GM21825 (cell line): ENCODE results near the gene FOXD4.
"Not testable (repeated sequence)": the region's sequence is repeated elsewhere in the genome, so short reads cannot be mapped to it uniquely, and the experiment has no call there.

ENCODE experiments used
- ATAC-seq: cut with Tn5 transposase; IDR thresholded peaks from one replicate; pipeline ENCODE4 v1.9.1; 2021; ENCODE audit warnings: mild to moderate bottlenecking, moderate library complexity; ENCODE audit not compliant: unreplicated experiment

FOXD4 gene

GRCh38 chr9:117995-118467 lies at the start of gene FOXD4:
Gene FOXD4 (minus strand): TSS chr9:118417. CDS start chr9:118119, 298 bp downstream.
- not testable (repeated sequence) for ATAC-seq

GRCh38 chr9:159871-160270 lies 41.7 kb upstream of the FOXD4 start:
- not testable (repeated sequence) for ATAC-seq

GRCh38 chr9:151173-151572 lies 33.0 kb upstream of the FOXD4 start:
- ATAC-seq, result not testable (repeated sequence)

- ATAC-seq, result not testable (repeated sequence)
Measured at GRCh38 chr9:139880-140279, 21.7 kb upstream of the FOXD4 start.

GRCh38 chr9:117144-117994 lies 848 bp downstream of the FOXD4 start:
- ATAC-seq, result not testable (repeated sequence)

- ATAC-seq, result not testable (repeated sequence)
Measured at GRCh38 chr9:116239-117077, 1.8 kb downstream of the FOXD4 start.

GRCh38 chr9:115118-115451 lies 3.1 kb downstream of the FOXD4 start:
- not testable (repeated sequence) for ATAC-seq

GRCh38 chr9:114267-115117 lies 3.7 kb downstream of the FOXD4 start:
- not testable (repeated sequence) for ATAC-seq

GRCh38 chr9:113468-114266 lies 4.5 kb downstream of the FOXD4 start:
- ATAC-seq, result not testable (repeated sequence)

- ATAC-seq, result not testable (repeated sequence)
Measured at GRCh38 chr9:112589-113467, 5.4 kb downstream of the FOXD4 start.

GRCh38 chr9:110672-111071 lies 7.5 kb downstream of the FOXD4 start:
- not testable (repeated sequence) for ATAC-seq

GRCh38 chr9:109540-109939 lies 8.7 kb downstream of the FOXD4 start:
- ATAC-seq, result not testable (repeated sequence)

GRCh38 chr9:108742-109495 lies 9.3 kb downstream of the FOXD4 start:
- ATAC-seq, result not testable (repeated sequence)

GRCh38 chr9:105991-106390 lies 12.2 kb downstream of the FOXD4 start:
- ATAC-seq, result not testable (repeated sequence)

- not testable (repeated sequence) for ATAC-seq
Measured at GRCh38 chr9:100430-100829, 17.8 kb downstream of the FOXD4 start.

GRCh38 chr9:99867-100266 lies 18.4 kb downstream of the FOXD4 start:
- ATAC-seq, result not testable (repeated sequence)

- not testable (repeated sequence) for ATAC-seq
Measured at GRCh38 chr9:98775-99174, 19.4 kb downstream of the FOXD4 start.

- not testable (repeated sequence) for ATAC-seq
Measured at GRCh38 chr9:94992-95391, 23.2 kb downstream of the FOXD4 start.
